Measurements from ENCODE around the gene UBE2E3. TPM values are rescaled to one million over a fixed set of nuclear protein-coding genes. Genes with fewer than 3 reads are reported as not detected.
"Not testable (repeated sequence)": the region's sequence is repeated elsewhere in the genome, so short reads cannot be mapped to it uniquely, and the experiment has no call there.

Gene UBE2E3
- total RNA-seq, 2 experiments from 2014 or later = 37.0 to 69.6 TPM

DNA sequence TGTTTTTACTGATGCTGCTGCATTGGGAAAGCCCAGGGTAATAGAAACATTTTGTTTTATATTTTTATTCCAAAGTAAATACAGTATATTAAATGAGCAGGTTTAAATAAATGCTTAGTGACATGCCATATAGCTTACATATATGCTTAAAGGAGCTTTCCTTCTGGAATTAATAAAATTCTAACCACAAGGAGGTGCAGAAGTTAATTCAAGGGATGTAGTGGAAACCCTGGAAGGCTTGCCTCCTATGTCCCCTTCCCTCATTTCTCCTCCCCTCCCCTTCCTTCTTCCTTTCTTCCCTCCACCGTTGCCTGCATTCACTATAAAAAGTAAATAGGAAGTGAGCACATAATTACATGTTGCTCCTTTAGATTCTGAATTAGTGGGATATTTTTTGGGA, 96.3 kb downstream of the UBE2E3 start:
- H3K27ac Mint-ChIP-seq = no peak overlapping the region
- H3K36me3 Mint-ChIP-seq (ENCODE audit: low read depth) = no peaks in the 10 kb centered on the region
- intact Hi-C loops (cut with DNase I, micrococcal nuclease) = loop anchor here (1.0 to 10.0 kb wide), 7 partner anchors 380 to 1002 kb away; partner anchors contain the start of genes ITGA4 (in 1 of the 2) and ITPRID2 (in 1 of the 2)
- no peak overlapping the region for H3K4me3 Mint-ChIP-seq
- no peaks in the 10 kb centered on the region for H3K9me3 Mint-ChIP-seq (ENCODE audit: low read depth)
- ATAC-seq = no peak
- POLR2A ChIA-PET = no interaction called here
- H3K4me1 Mint-ChIP-seq = peaks cover 6% of the 10 kb centered on the region
- CTCF ChIA-PET = interaction anchor here (0.6 to 1.5 kb wide), 5 partner anchors 9 to 845 kb away, joined by 3 to 6 read pairs (median 4); no protein-coding TSS in a partner anchor
- H3K27me3 Mint-ChIP-seq = no peaks in the 10 kb centered on the region
- no peak for DNase-seq

DNA sequence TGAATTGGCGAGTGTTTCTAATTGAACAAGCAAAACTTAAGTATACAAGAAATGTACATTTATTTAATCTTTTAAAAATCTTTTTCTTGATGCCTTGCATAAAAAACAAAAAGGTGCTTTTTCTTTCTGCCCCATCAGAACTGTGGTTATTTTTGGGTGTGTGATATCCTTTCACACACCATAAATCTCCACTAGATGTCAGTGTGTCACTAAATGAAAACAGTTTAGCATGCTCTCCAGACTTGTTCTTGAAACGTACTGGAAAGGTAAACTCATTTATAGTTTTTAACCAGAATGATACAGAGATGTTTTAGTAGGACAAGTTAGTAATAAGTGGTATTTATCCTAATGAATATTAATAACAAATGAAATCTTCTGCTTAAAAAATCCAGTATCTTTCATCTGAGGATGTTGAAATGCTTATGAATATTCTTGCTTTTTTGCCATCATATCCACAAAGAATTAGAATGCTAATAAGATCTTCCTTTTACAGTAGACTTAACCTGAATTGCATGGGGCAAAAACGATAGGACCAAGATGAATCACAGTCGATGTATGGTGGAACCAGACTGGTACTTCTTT, 96.8 kb downstream of the UBE2E3 start:
- no peaks in the 10 kb centered on the region for H3K9me3 Mint-ChIP-seq (ENCODE audit: low read depth)
- no peak for DNase-seq
- ATAC-seq = peak; percentile 90
- intact Hi-C loops (cut with DNase I, micrococcal nuclease) = loop anchor here (1.0 to 10.0 kb wide), 7 partner anchors 380 to 1001 kb away; partner anchors contain the start of genes ITGA4 (in 1 of the 2) and ITPRID2 (in 1 of the 2)
- H3K4me1 Mint-ChIP-seq = peaks cover 5% of the 10 kb centered on the region
- no peak overlapping the region for H3K27ac Mint-ChIP-seq
- no peak overlapping the region for H3K4me3 Mint-ChIP-seq
- POLR2A ChIA-PET = no interaction called here
- CTCF ChIA-PET = interaction anchor here (0.5 to 1.7 kb wide), 5 partner anchors 8 to 845 kb away, joined by 3 to 7 read pairs (median 4); no protein-coding TSS in a partner anchor
- no peaks in the 10 kb centered on the region for H3K27me3 Mint-ChIP-seq
- H3K36me3 Mint-ChIP-seq (ENCODE audit: low read depth) = no peaks in the 10 kb centered on the region

DNA sequence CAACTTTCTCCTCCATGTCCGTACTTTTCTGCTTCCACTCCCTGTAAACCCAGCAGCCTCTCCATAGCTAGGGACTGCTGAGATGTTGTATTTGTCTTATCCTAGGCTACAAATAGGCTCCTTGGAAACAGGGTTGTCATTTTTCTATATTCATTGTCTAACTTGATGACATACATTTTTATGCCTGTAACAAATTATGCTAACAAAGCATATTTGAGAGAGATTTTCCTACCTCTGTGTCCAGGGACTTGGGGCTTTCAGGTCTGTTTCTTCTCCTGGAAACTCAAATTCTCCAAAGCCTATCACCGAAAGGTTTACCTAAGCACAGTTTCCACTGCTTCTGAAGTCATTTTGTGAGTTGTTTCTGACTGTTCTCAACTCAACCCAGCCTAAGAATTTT, 102.7 kb downstream of the UBE2E3 start:
- H3K27me3 Mint-ChIP-seq = peaks cover 2% of the 10 kb centered on the region
- POLR2A ChIA-PET = no interaction called here
- no peak for ATAC-seq
- H3K4me3 Mint-ChIP-seq = no peak overlapping the region
- no peaks in the 10 kb centered on the region for H3K9me3 Mint-ChIP-seq (ENCODE audit: low read depth)
- intact Hi-C loops (cut with DNase I, micrococcal nuclease) = no loop called here
- CTCF ChIA-PET = no interaction called here
- no peaks in the 10 kb centered on the region for H3K36me3 Mint-ChIP-seq (ENCODE audit: low read depth)
- no peak overlapping the region for H3K27ac Mint-ChIP-seq
- DNase-seq = no peak
- no peaks in the 10 kb centered on the region for H3K4me1 Mint-ChIP-seq

DNA sequence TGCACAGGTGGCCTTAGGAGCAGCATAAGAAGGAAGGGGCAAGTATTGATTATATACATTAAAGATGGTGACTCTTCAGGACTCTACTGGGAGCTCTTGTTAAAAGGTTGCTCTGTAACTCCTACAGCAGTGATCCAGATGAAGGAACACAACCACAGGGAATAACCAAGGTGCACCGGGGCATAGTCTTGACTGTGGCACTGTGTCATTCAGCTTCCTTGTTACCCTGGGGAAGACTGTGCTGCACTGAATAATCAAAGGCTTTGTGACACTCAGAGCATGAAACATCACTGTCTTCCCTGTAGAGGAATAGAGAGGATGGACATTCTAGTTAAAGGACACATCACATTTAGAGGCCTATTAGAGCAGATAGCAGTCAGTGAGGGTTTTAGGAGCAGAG, 105.3 kb downstream of the UBE2E3 start:
- ATAC-seq (no peak), DNase-seq (no peak)
- Mint-ChIP-seq H3K4me3 (no peak overlapping the region), H3K36me3 (ENCODE audit: low read depth) (no peaks in the 10 kb centered on the region), H3K9me3 (ENCODE audit: low read depth) (no peaks in the 10 kb centered on the region), H3K27ac (no peak overlapping the region), H3K4me1 (no peaks in the 10 kb centered on the region), H3K27me3 (peaks cover 6% of the 10 kb centered on the region)
- intact Hi-C loops (cut with DNase I, micrococcal nuclease) = no loop called here
- ChIA-PET CTCF (interaction anchor here (1.5 to 1.7 kb wide), 2 partner anchors 9 to 19 kb away, joined by 4 to 7 read pairs; no protein-coding TSS in a partner anchor), POLR2A (interaction anchor here (0.7 kb wide), 1 partner anchor 629 kb away, joined by 4 read pairs; no protein-coding TSS in a partner anchor)

DNA sequence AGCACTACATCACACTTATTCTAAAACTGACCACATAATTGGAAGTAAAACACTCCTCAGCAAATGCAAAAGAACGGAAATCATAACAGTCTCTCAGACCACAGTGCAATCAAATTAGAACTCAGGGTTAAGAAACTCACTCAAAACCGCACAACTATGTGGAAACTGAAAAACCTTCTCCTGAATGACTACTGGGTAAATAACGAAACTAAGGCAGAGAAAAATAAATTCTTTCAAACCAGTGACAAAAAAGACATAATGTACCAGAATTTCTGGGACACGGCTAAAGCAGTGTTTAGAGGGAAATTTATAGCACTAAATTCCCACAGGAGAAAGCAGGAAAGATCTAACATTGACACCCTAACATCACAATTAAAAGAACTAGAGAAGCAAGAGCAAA, 111.5 kb downstream of the UBE2E3 start:
- H3K36me3 Mint-ChIP-seq (ENCODE audit: low read depth); H3K4me3 Mint-ChIP-seq; H3K27me3 Mint-ChIP-seq; H3K27ac Mint-ChIP-seq; ATAC-seq; H3K4me1 Mint-ChIP-seq; intact Hi-C loops (cut with DNase I, micrococcal nuclease); DNase-seq; POLR2A ChIA-PET: not testable (repeated sequence)
- peaks cover 19% of the 10 kb centered on the region for H3K9me3 Mint-ChIP-seq (ENCODE audit: low read depth)
- CTCF ChIA-PET = interaction anchor here (1.4 kb wide), 1 partner anchor 623 kb away, joined by 3 read pairs; no protein-coding TSS in a partner anchor

DNA sequence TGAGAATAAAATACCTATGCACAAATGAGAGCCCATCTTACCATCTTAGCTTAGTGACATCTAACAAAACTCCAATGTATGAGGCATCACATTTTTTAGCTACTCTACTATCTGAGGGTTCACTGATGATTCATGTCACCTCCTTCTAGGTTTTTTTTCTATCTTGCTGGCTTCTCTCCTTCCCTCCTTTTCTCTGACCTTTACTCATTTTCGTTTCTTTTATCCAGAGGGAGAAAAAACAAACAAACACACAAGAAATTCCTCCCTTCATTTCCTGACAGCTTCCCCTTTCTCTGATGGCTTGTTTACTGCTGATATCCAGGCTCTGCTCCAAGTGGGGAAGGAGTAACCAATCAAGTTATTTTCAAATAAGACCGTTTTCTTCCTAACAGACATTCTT, 115.1 kb downstream of the UBE2E3 start:
- ChIA-PET CTCF (interaction anchor here (0.5 to 0.8 kb wide), 2 partner anchors 23 to 224 kb away, joined by 3 read pairs; no protein-coding TSS in a partner anchor), POLR2A (no interaction called here)
- H3K36me3 Mint-ChIP-seq (ENCODE audit: low read depth) = peaks cover 9% of the 10 kb centered on the region
- peaks cover 19% of the 10 kb centered on the region for H3K9me3 Mint-ChIP-seq (ENCODE audit: low read depth)
- no peaks in the 10 kb centered on the region for H3K27me3 Mint-ChIP-seq
- no peak overlapping the region for H3K4me3 Mint-ChIP-seq
- DNase-seq = no peak
- ATAC-seq = no peak
- H3K27ac Mint-ChIP-seq = no peak overlapping the region
- H3K4me1 Mint-ChIP-seq = peaks cover 3% of the 10 kb centered on the region
- intact Hi-C loops (cut with DNase I, micrococcal nuclease) = no loop called here

DNA sequence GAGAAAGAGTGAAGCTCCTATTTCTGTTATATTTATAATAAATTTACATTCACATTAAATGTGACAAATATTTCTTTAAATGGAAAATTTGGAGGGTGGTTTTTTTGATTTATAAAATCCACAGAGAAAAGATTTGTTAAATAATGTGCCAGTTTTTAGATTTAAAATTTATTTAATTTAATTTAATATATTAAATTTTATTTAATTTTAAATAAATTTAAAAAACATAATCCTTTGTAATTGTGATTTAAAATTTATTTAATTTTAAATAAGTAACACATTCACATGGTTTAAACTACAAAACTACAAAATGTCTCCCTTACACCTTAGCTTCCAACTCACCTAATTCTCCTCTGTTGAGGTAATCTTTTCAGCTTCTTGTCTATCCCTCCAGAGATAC, 123.3 kb downstream of the UBE2E3 start:
- H3K9me3 Mint-ChIP-seq (ENCODE audit: low read depth) = no peaks in the 10 kb centered on the region
- intact Hi-C loops (cut with DNase I, micrococcal nuclease) = loop anchor here (1.0 to 10.0 kb wide), 6 partner anchors 353 to 851 kb away; partner anchors contain the start of gene ITGA4 (in 2 of the 2)
- H3K36me3 Mint-ChIP-seq (ENCODE audit: low read depth) = no peaks in the 10 kb centered on the region
- H3K27ac Mint-ChIP-seq = no peak overlapping the region
- POLR2A ChIA-PET = no interaction called here
- DNase-seq (no peak), ATAC-seq (no peak)
- H3K27me3 Mint-ChIP-seq = no peaks in the 10 kb centered on the region
- CTCF ChIA-PET = interaction anchor here (0.6 to 3.5 kb wide), 20 partner anchors 9 to 612 kb away, joined by 3 to 27 read pairs (median 3); no protein-coding TSS in a partner anchor
- H3K4me3 Mint-ChIP-seq = no peak overlapping the region
- H3K4me1 Mint-ChIP-seq = peaks cover 38% of the 10 kb centered on the region

DNA sequence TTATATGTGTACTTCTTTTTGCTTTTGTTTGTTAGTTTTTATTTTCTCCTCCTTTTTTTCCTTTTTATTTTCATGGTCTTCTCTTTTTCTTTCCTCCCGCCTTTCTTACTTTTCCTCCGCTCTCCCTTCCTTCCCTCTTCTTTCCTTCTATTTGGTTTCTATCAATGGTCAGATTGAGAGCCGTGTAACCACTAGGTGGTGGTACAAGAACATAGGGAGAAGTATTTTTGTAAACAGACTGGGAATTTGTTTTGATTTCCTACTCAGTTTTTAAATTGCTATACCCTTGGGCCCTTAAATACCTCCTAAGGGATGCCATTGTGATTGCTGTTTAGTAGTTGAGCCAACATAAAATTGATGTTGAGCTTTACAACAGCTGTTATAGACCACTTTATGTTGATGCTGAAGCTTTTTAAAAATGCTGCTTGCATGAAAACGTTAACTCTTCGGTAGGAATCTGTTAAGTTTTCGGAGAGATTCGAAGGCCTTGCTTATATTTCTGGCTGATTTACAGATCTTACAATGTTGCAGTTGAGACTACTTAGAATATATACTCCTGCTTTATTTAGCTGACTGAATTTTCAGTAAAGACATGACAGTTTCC, 124.2 kb downstream of the UBE2E3 start:
- Mint-ChIP-seq H3K27me3 (no peaks in the 10 kb centered on the region), H3K27ac (no peak overlapping the region), H3K4me1 (peaks cover 45% of the 10 kb centered on the region), H3K9me3 (ENCODE audit: low read depth) (peaks cover 1% of the 10 kb centered on the region), H3K4me3 (peak overlapping the region; percentile 2), H3K36me3 (ENCODE audit: low read depth) (no peaks in the 10 kb centered on the region)
- ChIA-PET CTCF (interaction anchor here (0.6 to 3.5 kb wide), 42 partner anchors 8 to 611 kb away, joined by 3 to 27 read pairs (median 3); partner anchors contain the start of gene ITGA4), POLR2A (interaction anchor here (0.7 kb wide), 2 partner anchors 21 to 355 kb away, joined by 3 read pairs; no protein-coding TSS in a partner anchor)
- intact Hi-C loops (cut with DNase I, micrococcal nuclease) = loop anchor here (1.0 to 10.0 kb wide), 8 partner anchors 58 to 850 kb away; partner anchors contain the start of gene ITGA4 (in 2 of the 2)
- no peak for ATAC-seq
- DNase-seq = no peak

DNA sequence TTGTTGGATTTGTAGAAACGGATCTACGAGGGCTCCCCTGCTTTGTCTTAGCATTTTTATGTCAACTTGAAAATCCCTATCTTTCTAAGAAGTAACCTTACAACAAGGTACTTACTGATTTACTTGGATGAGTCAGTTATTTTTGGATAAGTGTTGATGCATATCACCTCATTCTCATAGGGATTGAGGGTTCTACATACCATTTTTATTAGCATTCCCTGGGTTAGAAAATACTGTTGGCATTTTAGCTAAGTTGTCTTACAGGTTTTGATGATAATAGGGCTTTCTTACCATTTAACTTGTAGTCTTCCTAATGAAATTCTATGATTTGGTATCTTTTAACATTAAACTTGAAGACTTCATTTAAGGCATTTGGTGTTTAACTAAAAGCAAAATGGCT, 125.2 kb downstream of the UBE2E3 start:
- Mint-ChIP-seq H3K4me1 (peaks cover 49% of the 10 kb centered on the region), H3K27ac (peak overlapping the region; percentile 24), H3K9me3 (ENCODE audit: low read depth) (peaks cover 7% of the 10 kb centered on the region), H3K4me3 (no peak overlapping the region), H3K36me3 (ENCODE audit: low read depth) (peaks cover 3% of the 10 kb centered on the region), H3K27me3 (no peaks in the 10 kb centered on the region)
- no peak for ATAC-seq
- ChIA-PET CTCF (interaction anchor here (0.6 to 3.5 kb wide), 21 partner anchors 12 to 881 kb away, joined by 3 to 27 read pairs (median 3); partner anchors contain the start of gene ITGA4), POLR2A (no interaction called here)
- no peak for DNase-seq
- intact Hi-C loops (cut with DNase I, micrococcal nuclease) = loop anchor here (2.0 to 10.0 kb wide), 5 partner anchors 57 to 849 kb away; partner anchors contain the start of gene ITGA4 (in 1 of the 2)

DNA sequence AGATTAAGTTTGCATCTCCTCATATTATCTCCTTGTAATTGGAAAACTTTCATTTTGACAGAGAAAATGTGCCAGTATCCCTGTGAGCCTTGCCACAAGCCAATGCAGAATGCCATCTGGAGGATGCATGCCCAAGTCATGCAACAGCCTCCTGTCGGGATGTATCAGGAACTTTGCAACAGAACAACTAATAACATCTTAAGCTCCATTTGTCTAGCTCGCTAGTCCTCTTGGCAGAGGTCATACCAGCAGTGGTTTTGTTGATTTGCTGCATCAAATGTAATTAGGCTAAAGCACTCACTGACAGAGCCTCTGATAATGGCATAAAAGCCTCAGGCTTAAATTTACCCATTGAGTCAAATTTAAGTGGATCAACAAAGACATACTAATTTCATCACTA, 125.8 kb downstream of the UBE2E3 start:
- peak overlapping the region; percentile 76 for H3K27ac Mint-ChIP-seq
- no peak for ATAC-seq
- peaks cover 7% of the 10 kb centered on the region for H3K9me3 Mint-ChIP-seq (ENCODE audit: low read depth)
- peaks cover 49% of the 10 kb centered on the region for H3K4me1 Mint-ChIP-seq
- no peak for DNase-seq
- no peak overlapping the region for H3K4me3 Mint-ChIP-seq
- ChIA-PET POLR2A (interaction anchor here (0.6 kb wide), 1 partner anchor 397 kb away, joined by 5 read pairs; no protein-coding TSS in a partner anchor), CTCF (interaction anchor here (0.8 to 3.5 kb wide), 7 partner anchors 16 to 880 kb away, joined by 3 to 27 read pairs (median 3); no protein-coding TSS in a partner anchor)
- no peaks in the 10 kb centered on the region for H3K27me3 Mint-ChIP-seq
- intact Hi-C loops (cut with DNase I, micrococcal nuclease) = loop anchor here (1.0 to 10.0 kb wide), 11 partner anchors 17 to 849 kb away; no protein-coding TSS in a partner anchor
- peaks cover 3% of the 10 kb centered on the region for H3K36me3 Mint-ChIP-seq (ENCODE audit: low read depth)
